Endothelial cell of umbilical vein (primary cell): ENCODE results near the gene FAM187B. TPM values are rescaled to one million over a fixed set of nuclear protein-coding genes. Genes with fewer than 3 reads are reported as not detected.

ENCODE experiments used
- BruUV-seq: library from RNA; stranded (reverse); fragments of 400-500 nt; replicated peaks from 2 replicates; lab custom pipeline; 2021; lab: Mats Ljungman, UMichigan
- CTCF ChIA-PET: fragments of 300-600, 350-600 bp; sonication (Branson Sonifier 250); formaldehyde crosslinking; loops from one replicate; lab custom pipeline; 2021; ENCODE audit warnings: antibody characterized with exemption, inconsistent platforms; lab: Charles Lee
- POLR2A ChIA-PET: fragments of 300-600, 350-600 bp; sonication (Branson Sonifier 250); formaldehyde crosslinking; loops from one replicate; lab custom pipeline; 2021; ENCODE audit warnings: antibody characterized with exemption, inconsistent platforms; lab: Charles Lee
- DNase-seq: peaks from one replicate; pipeline ENCODE4 v3.0.0-alpha.2; 2011; ENCODE audit warnings: low read depth, low spot score
- FAIRE-seq: peaks from 2 replicates; lab custom pipeline; 2011; peaks lifted over from hg19 to GRCh38; lab: Jason Lieb, UNC
- H2AFZ ChIP-seq: 2 replicates; pipeline ENCODE4 v1.6.0; 2012; ENCODE audit warnings: low read depth, low read length, control low read depth, inconsistent platforms
- H3K27ac ChIP-seq: 2 replicates; pipeline ENCODE4 v1.5.1; 2011; ENCODE audit warnings: low read depth, mild to moderate bottlenecking, control low read depth, low read length, moderate library complexity; ENCODE audit not compliant: insufficient read depth
- H3K27me3 ChIP-seq, 2 experiments: 2 replicates each; pipeline versions ENCODE4 v1.6.0 to v1.6.1; 2011; ENCODE audit warnings: low read length in 2 of 2, mixed read lengths in 1 of 2; ENCODE audit not compliant: control insufficient read depth in 2 of 2, insufficient read depth in 2 of 2
- H3K36me3 ChIP-seq, 2 experiments: 2 replicates in 1 of 2; 3 replicates in 1 of 2; pipeline ENCODE4 v1.5.1; 2011; ENCODE audit warnings: low read length in 2 of 2, mild to moderate bottlenecking in 1 of 2, moderate library complexity in 1 of 2; ENCODE audit not compliant: control insufficient read depth in 2 of 2, insufficient read depth in 2 of 2; ENCODE audit errors: extremely low read depth in 1 of 2
- H3K4me1 ChIP-seq: 3 replicates; pipeline ENCODE4 v1.5.1; 2011; ENCODE audit warnings: mild to moderate bottlenecking, low read length; ENCODE audit not compliant: control insufficient read depth, insufficient read depth; ENCODE audit errors: extremely low read depth
- H3K4me2 ChIP-seq: 2 replicates; pipeline ENCODE4 v1.6.1; 2011; ENCODE audit warnings: low read length, control low read depth, mixed read lengths; ENCODE audit not compliant: insufficient read depth
- H3K4me3 ChIP-seq, 3 experiments: fragments of 200-600 bp in 1 of 3; sonication (generic), shearing (Covaris generic) in 1 of 3; replicated peaks in 1 of 3; 2 replicates each; pipeline ENCODE4 v1.5.1; 2011 to 2016; ENCODE audit warnings: control low read depth in 3 of 3, low read length in 3 of 3, mild to moderate bottlenecking in 2 of 3, inconsistent platforms in 1 of 3, low read depth in 1 of 3, moderate library complexity in 1 of 3; ENCODE audit not compliant: insufficient read depth in 1 of 3
- H3K79me2 ChIP-seq: 2 replicates; pipeline ENCODE4 v1.6.0; 2012; ENCODE audit warnings: low read length, inconsistent platforms; ENCODE audit not compliant: control insufficient read depth, insufficient read depth
- H3K9ac ChIP-seq: replicated peaks from 2 replicates; pipeline ENCODE3; 2011; ENCODE audit warnings: low read length, control low read depth; ENCODE audit not compliant: insufficient read depth; ENCODE audit errors: extremely low read depth
- H3K9me1 ChIP-seq: replicated peaks from 3 replicates; pipeline ENCODE4 v1.6.0; 2011; ENCODE audit warnings: mild to moderate bottlenecking, low read length; ENCODE audit not compliant: control insufficient read depth, insufficient read depth; ENCODE audit errors: extremely low read depth
- H3K9me3 ChIP-seq: replicated peaks from 2 replicates; pipeline ENCODE4 v1.5.1; 2012; ENCODE audit warnings: low read length, inconsistent platforms; ENCODE audit not compliant: control insufficient read depth, insufficient read depth
- H4K20me1 ChIP-seq: replicated peaks from 2 replicates; pipeline ENCODE3; 2011; ENCODE audit warnings: mild to moderate bottlenecking, low read length; ENCODE audit not compliant: control insufficient read depth, insufficient read depth; ENCODE audit errors: extremely low read depth
- EZH2 ChIP-seq: IDR thresholded peaks from 2 replicates; pipeline ENCODE4 v1.6.1; 2012; ENCODE audit warnings: borderline replicate concordance, low read depth, mild to moderate bottlenecking, moderate library complexity, low read length, inconsistent platforms; ENCODE audit not compliant: severe bottlenecking
- FOS ChIP-seq: IDR thresholded peaks from 2 replicates; pipeline ENCODE4 v1.6.1; 2011; ENCODE audit warnings: mild to moderate bottlenecking, low read length, moderate library complexity, borderline replicate concordance; ENCODE audit not compliant: insufficient read depth
- GATA2 ChIP-seq: IDR thresholded peaks from 2 replicates; pipeline ENCODE4 v1.7.0; 2011; ENCODE audit warnings: low read depth, mild to moderate bottlenecking, moderate library complexity, mixed read lengths, low read length; ENCODE audit not compliant: insufficient read length, insufficient read depth
- JUN ChIP-seq: IDR thresholded peaks from 2 replicates; pipeline ENCODE4 v1.6.1; 2011; ENCODE audit warnings: borderline replicate concordance, low read depth; ENCODE audit not compliant: insufficient read length, insufficient read depth
- MYC ChIP-seq: IDR thresholded peaks from one replicate; pipeline ENCODE4 v1.6.1; 2011; ENCODE audit warnings: mild to moderate bottlenecking, low read depth, low read length
- POLR2A ChIP-seq: IDR thresholded peaks from 2 replicates; pipeline ENCODE4 v1.6.1; 2012; ENCODE audit warnings: low read depth, mild to moderate bottlenecking, control low read depth, low read length
- POLR2AphosphoS5 ChIP-seq: IDR thresholded peaks from 2 replicates; pipeline ENCODE4 v1.6.1; 2012; ENCODE audit warnings: low read depth, mild to moderate bottlenecking, control low read depth, low read length, moderate library complexity; ENCODE audit not compliant: insufficient read depth
- dilution Hi-C: fragments of 300-500 bp; cut with MboI; formaldehyde crosslinking; loops from one replicate; pipeline ENCODE4 v1.15.0; 2019; ENCODE audit warnings: low sequenced_read_pairs; ENCODE audit not compliant: extremely low pct_ligation_motif_present
- intact Hi-C: fragments of 100-400 bp; cut with micrococcal nuclease; formaldehyde crosslinking; loops from one replicate; pipeline ENCODE4 v1.10.0; 2022
- polyA plus RNA-seq, 4 experiments: library from polyadenylated mRNA; depleted of rRNA in 3 of 4; stranded (reverse) in 3 of 4; unstranded in 1 of 4; fragments of >200 nt; gene quantifications; 2 replicates each; pipeline versions ENCODE4 v1.2.1 to v1.2.3, GENCODE V29; 2011 to 2012; ENCODE audit warnings: missing spikeins in 1 of 4
- total RNA-seq: library from RNA; stranded (reverse); gene quantifications from 2 replicates; pipeline ENCODE4 v1.2.3, GENCODE V29; 2021
- TF ChIP-seq, protein P1 (sequence below), 2 donors: IDR thresholded peaks; 1 replicate in 1 of 2; 2 replicates in 1 of 2; pipeline ENCODE4 v1.5.1; 2011; ENCODE audit warnings: low read length in 2 of 2, mild to moderate bottlenecking in 2 of 2, moderate library complexity in 2 of 2, control low read depth in 1 of 2, inconsistent platforms in 1 of 2, low read depth in 1 of 2; ENCODE audit not compliant: insufficient read depth in 1 of 2; ENCODE audit errors: extremely low read depth in 1 of 2
- TF ChIP-seq, protein P2 (sequence below): IDR thresholded peaks from 2 replicates; pipeline ENCODE4 v1.6.1; 2011; ENCODE audit not compliant: insufficient read depth, insufficient read length

Gene FAM187B
- total and polyA plus RNA-seq, 2 donors (not counting 3 experiments of a cell fraction or from before 2014, with no cell fraction given), result not detected

GRCh38 chr19:35216833-35217648 lies 11.5 kb downstream of the FAM187B start:
- FAIRE-seq (no peak), DNase-seq (no peak)
- no peaks in the 10 kb centered on the region for H3K9me1 ChIP-seq
- H3K9ac ChIP-seq, result no peak overlapping the region
- H3K36me3 ChIP-seq, result no peaks in the 10 kb centered on the region
- ChIA-PET POLR2A (no interaction called here), CTCF (interaction anchor here (1.5 kb wide), 1 partner anchor 150 kb away, joined by 3 read pairs; no protein-coding TSS in a partner anchor)
- H3K27ac ChIP-seq, result no peak overlapping the region
- H3K27me3 ChIP-seq, result peaks cover 0 to 4% of the 10 kb centered on the region in 2 experiments
- H3K79me2 ChIP-seq, result no peaks in the 10 kb centered on the region
- no peaks in the 10 kb centered on the region for H3K9me3 ChIP-seq
- no peak overlapping the region for H2AFZ ChIP-seq
- no peak overlapping the region for H3K4me2 ChIP-seq
- H3K4me1 ChIP-seq, result peaks cover 11% of the 10 kb centered on the region
- intact Hi-C loops (no loop called here), dilution Hi-C loops (no loop called here)
- no peak overlapping the region for H3K4me3 ChIP-seq
- TF ChIP-seq, protein P1, sequence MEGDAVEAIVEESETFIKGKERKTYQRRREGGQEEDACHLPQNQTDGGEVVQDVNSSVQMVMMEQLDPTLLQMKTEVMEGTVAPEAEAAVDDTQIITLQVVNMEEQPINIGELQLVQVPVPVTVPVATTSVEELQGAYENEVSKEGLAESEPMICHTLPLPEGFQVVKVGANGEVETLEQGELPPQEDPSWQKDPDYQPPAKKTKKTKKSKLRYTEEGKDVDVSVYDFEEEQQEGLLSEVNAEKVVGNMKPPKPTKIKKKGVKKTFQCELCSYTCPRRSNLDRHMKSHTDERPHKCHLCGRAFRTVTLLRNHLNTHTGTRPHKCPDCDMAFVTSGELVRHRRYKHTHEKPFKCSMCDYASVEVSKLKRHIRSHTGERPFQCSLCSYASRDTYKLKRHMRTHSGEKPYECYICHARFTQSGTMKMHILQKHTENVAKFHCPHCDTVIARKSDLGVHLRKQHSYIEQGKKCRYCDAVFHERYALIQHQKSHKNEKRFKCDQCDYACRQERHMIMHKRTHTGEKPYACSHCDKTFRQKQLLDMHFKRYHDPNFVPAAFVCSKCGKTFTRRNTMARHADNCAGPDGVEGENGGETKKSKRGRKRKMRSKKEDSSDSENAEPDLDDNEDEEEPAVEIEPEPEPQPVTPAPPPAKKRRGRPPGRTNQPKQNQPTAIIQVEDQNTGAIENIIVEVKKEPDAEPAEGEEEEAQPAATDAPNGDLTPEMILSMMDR (IDR thresholded peaks at IDR 0.05; ENCODE audit: extremely low read depth in 1 of 2, insufficient read depth in 1 of 2, low read depth in 1 of 2, low read length in 2 of 2), result no peak
- TF ChIP-seq EZH2 (no peak), GATA2 (no peak), FOS (no peak), JUN (no peak), MYC (no peak), POLR2AphosphoS5 (no peak), POLR2A (no peak)
- TF ChIP-seq, protein P2, sequence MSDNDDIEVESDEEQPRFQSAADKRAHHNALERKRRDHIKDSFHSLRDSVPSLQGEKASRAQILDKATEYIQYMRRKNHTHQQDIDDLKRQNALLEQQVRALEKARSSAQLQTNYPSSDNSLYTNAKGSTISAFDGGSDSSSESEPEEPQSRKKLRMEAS, result no peak
- no TSS peak for BruUV-seq
- no peaks in the 10 kb centered on the region for H4K20me1 ChIP-seq
